Islet precursor cell (in vitro differentiated cells): ENCODE results near the gene DAB1.

Source experiments
- DNase-seq: peaks from one replicate; pipeline ENCODE4 v3.0.0-alpha.2; 2018

Gene DAB1

DNA sequence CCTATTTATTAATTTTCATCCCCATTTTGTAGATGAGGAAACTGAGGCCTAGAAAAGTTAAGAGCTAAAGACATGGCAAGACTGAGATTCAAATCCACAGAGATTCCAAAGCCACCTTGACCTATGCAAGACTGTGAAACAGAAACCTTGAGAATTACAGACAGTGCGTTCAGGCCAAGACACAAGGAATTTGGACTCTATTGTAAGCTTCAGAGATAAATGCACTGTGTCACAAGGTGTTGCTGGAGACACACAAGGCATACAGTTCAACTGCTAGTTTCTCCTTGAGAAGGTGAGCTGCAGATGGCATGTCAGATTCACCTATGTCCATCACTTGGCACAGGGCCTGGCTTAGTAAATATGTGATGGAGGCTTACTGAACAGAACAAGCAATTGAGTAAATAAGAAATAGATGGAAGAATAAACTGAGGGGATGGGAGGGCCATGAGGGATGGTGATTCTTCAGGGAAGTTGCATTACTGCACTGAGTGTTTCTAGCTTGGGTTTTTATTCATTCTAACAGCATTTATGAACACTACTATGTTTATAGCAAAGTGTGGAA lies 215.0 kb downstream of the DAB1 start:
- no peak for DNase-seq

GRCh38 chr1:57206038-57206437 lies 217.8 kb downstream of the DAB1 start:
- peak; percentile 77 for DNase-seq

DNA sequence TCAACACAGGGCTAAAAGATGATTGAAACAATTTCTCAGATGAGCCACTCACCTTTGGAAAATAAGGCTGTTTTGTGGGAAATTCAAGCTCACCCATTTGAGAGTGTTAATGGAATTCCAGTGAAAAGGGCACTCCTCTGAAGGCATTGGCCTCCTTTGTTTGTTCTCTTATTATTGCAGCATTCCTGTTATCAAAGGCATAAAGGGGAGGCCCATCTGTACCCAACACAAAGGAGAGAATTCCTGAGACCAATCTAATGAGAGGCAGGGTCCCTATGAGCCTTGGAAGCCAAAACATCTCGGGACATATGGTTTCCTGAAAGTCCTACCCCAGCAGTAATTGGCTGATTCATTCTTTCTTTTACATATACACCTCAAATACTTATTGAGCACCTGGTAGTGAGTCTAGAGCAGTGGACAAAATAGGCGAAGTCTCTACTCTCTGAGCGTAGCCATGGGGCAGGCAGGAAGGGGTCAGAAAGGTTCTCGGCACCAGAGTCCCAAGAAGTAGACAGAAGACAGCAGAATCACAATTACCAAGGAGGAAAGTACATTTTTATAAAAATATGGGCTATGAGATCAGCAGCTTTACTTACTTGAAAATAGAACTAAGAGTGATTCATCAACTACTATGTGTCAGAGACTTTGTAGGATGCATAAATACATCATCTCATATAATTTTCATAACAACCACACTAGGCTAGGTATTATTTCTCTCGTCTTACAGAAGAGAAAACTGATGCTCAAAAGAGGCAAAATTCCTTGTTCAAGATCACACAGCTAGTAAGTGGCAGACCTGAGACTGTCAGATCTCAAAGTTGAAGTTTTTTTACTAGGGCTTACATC lies 218.7 kb downstream of the DAB1 start:
- DNase-seq, result no peak

DNA sequence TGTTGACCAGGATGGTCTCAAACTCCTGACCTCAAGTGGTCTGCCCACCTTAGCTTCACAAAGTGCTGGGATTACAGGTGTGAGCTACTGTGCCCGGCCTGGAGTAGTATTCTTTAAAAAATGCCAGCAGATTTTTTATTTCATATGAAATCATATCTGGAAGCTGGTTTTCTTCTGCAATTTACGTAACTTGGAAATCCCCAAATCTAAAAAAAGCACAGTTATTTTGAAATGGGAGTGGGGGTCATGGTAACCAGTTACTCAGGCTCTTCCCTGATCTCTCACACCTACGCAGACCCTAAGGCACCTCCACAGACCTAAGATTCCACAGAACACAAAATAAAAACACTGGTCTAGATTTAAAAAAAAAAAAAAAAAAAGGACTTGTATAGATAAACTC lies 219.8 kb downstream of the DAB1 start:
- DNase-seq, result no peak

DNA sequence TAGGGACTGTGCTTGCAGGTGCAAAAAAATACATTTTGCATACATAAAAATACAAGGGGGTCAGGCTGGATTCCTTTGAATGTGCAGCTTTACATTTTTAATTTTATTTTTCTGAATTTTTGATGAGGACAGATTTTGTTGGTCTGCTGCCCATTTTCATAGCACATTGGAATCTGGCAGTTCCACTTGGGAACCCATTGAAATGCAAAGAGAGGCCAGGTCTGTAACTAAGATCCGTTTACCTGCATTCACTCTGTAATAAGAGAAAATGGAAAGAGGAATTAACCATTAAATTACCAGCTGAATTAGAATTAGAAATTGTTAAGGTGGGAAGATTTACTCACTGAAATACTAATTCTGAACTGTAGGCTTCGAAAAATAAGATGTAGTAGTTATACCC lies 221.6 kb downstream of the DAB1 start:
- DNase-seq, result no peak

- no peak for DNase-seq
Measured at GRCh38 chr1:57198912-57199311, 224.9 kb downstream of the DAB1 start.

- DNase-seq, result no peak
Measured at GRCh38 chr1:57195436-57195941, 228.4 kb downstream of the DAB1 start.

DNA sequence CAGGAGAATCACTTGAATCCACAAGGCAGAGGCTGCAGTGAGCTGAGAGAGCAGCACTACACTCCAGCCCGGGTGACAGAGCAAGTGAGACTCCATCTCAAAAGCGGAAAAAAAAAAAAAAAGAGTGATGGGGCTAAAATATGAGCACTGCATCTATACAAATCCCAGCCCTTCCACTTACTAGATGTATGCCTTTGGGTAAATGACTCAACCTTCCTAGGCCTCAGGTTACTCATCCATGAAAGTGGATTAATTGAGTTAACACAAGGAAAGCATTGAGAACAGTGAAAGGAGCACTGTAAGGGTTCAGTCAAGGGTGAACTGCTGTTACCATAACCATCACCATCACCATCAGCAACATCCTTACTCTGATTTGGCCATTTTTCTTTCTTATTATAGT lies 231.6 kb downstream of the DAB1 start:
- DNase-seq, result no peak

- DNase-seq, result no peak
Measured at GRCh38 chr1:57190898-57191297, 233.0 kb downstream of the DAB1 start.

DNA sequence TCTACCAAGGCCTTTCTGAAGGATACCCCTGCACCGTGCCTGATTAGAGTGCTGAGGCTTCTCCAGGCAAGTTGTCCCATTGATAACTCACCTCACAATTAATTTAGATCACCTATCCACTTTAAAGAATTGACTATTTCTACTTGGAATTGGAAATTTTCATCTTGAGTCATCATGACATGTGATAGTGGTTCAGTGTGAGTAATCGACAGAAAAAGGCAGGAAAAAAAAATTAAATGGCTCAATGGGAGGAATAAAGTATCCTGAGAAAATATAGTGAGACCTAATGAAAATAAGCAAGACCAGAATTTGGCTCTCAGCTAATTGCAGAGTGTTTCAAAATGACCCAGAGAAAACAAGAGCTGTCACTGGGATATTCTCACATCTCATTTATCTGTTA lies 235.7 kb downstream of the DAB1 start:
- no peak for DNase-seq

DNA sequence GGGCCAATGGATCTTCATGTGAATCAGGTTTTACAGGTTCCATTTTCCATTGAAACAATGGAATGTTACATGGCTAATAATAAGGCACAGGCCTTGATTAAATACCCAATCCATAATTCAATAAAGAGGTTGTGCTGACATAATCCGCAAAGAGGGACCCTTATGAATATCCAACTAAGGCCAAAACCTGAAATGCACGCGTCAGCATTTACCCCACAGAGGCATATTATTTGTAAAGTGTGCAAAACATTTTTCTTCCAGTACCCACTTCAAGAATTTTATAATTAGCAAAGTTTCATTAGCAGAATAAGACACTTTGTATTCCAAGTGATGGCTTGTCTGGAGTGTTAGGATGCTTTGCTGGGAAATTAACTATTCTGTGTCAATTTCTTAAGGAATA lies 237.4 kb downstream of the DAB1 start:
- DNase-seq, result no peak

- no peak for DNase-seq
Measured at GRCh38 chr1:57179001-57179400, 244.9 kb downstream of the DAB1 start.

DNA sequence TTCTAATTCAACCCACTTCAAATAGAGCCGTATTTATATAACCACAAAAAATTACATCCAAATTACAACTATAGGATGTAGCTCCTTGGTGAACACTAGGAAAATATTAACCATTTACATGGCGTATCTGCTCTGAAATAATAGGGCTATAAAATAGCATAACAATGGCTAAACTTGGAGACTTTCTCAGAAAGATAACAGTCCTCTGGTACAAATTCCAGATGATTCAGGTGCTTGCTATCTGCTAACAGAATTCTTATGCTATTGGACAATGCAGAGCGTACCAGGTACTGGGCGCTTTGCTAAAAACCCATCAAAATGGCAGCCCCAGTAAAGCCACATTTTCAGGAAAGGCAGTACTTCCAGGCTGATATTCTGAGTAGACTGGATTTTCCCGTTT lies 248.4 kb downstream of the DAB1 start:
- no peak for DNase-seq

- DNase-seq, result no peak
Measured at GRCh38 chr1:57172040-57172439, 251.8 kb downstream of the DAB1 start.

GRCh38 chr1:57167997-57168396 lies 255.9 kb downstream of the DAB1 start:
- no peak for DNase-seq

GRCh38 chr1:57165546-57165945 lies 258.3 kb downstream of the DAB1 start:
- no peak for DNase-seq

DNA sequence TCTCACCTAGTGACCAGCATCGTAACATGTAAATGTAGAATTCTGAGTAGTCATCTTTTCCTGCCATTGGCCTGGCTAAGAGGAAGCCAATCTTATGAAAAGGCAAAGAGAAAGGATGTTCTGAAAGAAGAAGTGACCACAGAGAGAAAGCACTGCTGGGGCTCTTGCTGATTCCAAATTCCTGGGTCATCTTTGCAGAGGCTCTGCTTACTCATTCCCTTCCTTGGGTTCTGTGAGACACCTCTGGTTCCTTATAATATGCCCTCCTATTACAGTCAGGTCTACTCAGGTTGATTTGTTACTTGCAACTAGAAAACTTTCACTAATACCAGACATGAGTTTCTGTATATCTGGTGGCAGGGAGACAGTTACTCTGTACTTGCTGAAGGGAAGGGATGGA lies 259.3 kb downstream of the DAB1 start:
- DNase-seq, result no peak

GRCh38 chr1:57163789-57164188 lies 260.1 kb downstream of the DAB1 start:
- no peak for DNase-seq

DNA sequence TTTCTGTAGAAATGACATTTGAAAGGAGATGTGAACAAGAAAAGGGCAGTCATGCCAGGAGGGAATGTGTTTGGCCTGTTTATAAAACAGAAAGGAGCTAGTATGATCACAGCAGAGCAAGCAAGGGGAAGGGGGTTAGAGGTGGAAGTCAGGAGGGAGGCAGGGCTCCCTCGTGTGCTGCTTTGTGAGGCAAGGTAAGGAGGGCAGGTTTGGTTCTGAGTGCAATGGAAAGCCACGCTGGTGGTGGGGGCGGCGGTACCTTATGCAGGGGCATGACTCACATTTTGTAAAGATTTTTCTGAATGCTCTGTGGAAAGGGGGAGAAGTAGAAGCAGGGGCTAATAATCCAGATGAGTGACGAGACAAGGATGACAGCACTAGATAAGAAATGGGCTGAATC lies 260.5 kb downstream of the DAB1 start:
- no peak for DNase-seq

DNA sequence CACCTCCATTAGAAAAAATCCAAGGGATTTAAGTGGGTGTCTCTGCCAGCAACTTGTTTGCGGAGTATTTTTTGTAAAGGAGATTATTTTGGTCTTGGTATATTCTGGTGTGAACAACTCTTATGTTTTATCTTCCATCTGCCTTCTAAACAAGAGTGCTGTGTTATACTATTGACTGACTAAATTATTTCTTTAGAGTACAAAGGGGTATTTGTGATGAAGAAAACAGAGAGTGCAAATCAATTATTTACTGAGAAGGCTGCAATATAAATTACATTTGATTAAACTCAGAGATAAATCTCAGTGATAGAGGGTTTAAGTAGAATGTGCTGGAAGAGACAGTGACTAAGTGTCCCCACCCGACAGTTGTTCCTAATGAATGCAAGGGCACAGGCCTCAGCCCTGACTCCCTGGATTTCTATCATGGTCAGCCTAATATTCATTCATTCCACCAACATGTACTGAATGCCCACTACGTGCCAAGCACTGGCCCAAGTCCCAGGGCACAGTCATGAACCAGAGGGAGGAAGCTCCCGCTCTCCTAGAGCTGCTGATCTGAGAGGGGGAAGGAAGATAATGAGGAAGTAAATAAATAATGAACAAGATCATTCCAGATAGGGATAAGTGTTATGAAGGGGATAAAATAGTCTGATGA lies 261.1 kb downstream of the DAB1 start:
- DNase-seq, result no peak

GRCh38 chr1:57160594-57160993 lies 263.3 kb downstream of the DAB1 start:
- DNase-seq, result no peak

DNA sequence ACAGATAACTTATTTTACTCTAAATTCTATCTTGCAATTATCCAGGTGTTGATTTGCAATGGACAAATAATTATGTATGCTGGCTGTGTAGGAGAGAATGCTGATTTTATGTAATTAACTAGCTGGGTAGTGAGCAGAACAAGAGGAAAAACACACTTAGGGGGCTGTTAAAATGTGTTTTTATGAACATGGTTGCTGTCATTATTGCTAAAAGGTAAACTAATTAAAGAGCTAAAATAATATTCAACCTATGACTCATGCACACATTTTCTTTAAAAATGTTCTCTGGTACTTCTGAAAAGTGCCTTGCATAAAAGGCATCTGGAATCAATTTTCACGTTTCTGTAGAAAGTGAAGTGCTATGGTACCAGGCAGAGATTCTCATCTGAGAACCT lies 265.3 kb downstream of the DAB1 start:
- no peak for DNase-seq

- no peak for DNase-seq
Measured at GRCh38 chr1:57157818-57158603, 265.8 kb downstream of the DAB1 start.
